B cell (primary cell): ENCODE data around the gene RSPO3.

Experiments
- CTCF ChIP-seq: fragments of 200-600 bp; IDR thresholded peaks from one replicate; pipeline ENCODE4 v1.8.0; 2022; ENCODE audit warnings: antibody characterized with exemption, mild to moderate bottlenecking
- EZH2 ChIP-seq: IDR thresholded peaks from 2 replicates; pipeline ENCODE4 v1.6.1; 2012; ENCODE audit warnings: borderline replicate concordance, low read depth, mild to moderate bottlenecking, moderate library complexity, low read length; ENCODE audit not compliant: insufficient read depth, poor library complexity, severe bottlenecking

- TF ChIP-seq CTCF (no peak), EZH2 (no peak)
These were observed 88.1 kb downstream of the RSPO3 start for GRCh38 chr6:127206531-127207095.
